Left colon (tissue), 2 donors: Measurements from ENCODE around the gene FAM210A. TPM values are rescaled to one million over a fixed set of nuclear protein-coding genes. Genes with fewer than 3 reads are reported as not detected.

Source experiments
- ATAC-seq: fragments of 200-7000 bp; cut with Tn5 transposase; one replicate; pipeline ENCODE4 v1.9.1; 2020; ENCODE audit warnings: mild to moderate bottlenecking, moderate library complexity
- DNase-seq, 2 donors: peaks; one replicate each; pipeline ENCODE4 v3.0.0-alpha.2; 2020
- intact Hi-C, 2 donors: fragments of 100-400 bp; cut with DNase I in 1 of 2; cut with micrococcal nuclease in 1 of 2; formaldehyde crosslinking; loops; one replicate each; pipeline versions ENCODE4 v1.11.2 to v1.14.0; 2022; cut with DNase I, micrococcal nuclease
- total RNA-seq, 2 donors: library from RNA; stranded (reverse); fragmentation: NEBNext Ultra II Directional; extraction: Animal tissue kit (Norgen Biotek cat#: 25700); gene quantifications; one replicate each; pipeline ENCODE4 v1.2.1, GENCODE V29; 2021
- donor health status: DM: no; HTN: no; CAD: no.
- donor health status: DM: yes; HTN: yes; CAD: no.

The FAM210A gene
- total RNA-seq, 2 donors from 2014 or later = 14.8 to 14.9 TPM

- no peak for ATAC-seq
- DNase-seq = no peak
- intact Hi-C loops = no loop called here
Measured at GRCh38 chr18:13657974-13658373, 68.4 kb downstream of the FAM210A start.

- ATAC-seq = no peak
- no peak for DNase-seq
- intact Hi-C loops = no loop called here
Measured at GRCh38 chr18:13653746-13654433, 72.5 kb downstream of the FAM210A start.

GRCh38 chr18:13649397-13650390 is 76.7 kb downstream of the FAM210A start:
- ATAC-seq (no peak), DNase-seq (no peak)
- intact Hi-C loops = no loop called here

- no peak for ATAC-seq
- intact Hi-C loops = no loop called here
- DNase-seq = no peak
Measured at GRCh38 chr18:13647761-13648160, 78.6 kb downstream of the FAM210A start.

- DNase-seq (no peak), ATAC-seq (no peak)
- intact Hi-C loops = no loop called here
Measured at GRCh38 chr18:13646633-13647032, 79.7 kb downstream of the FAM210A start.

GRCh38 chr18:13645093-13645492 is 81.3 kb downstream of the FAM210A start:
- intact Hi-C loops = no loop called here
- DNase-seq (no peak), ATAC-seq (no peak)

GRCh38 chr18:13643261-13643751 is 83.1 kb downstream of the FAM210A start:
- DNase-seq = no peak
- no peak for ATAC-seq
- intact Hi-C loops = no loop called here

- no peak for ATAC-seq
- intact Hi-C loops = no loop called here
- no peak for DNase-seq
Measured at GRCh38 chr18:13642440-13642827, 83.9 kb downstream of the FAM210A start.

- intact Hi-C loops = no loop called here
- no peak for DNase-seq
- no peak for ATAC-seq
Measured at GRCh38 chr18:13641551-13642439, 84.6 kb downstream of the FAM210A start.

- no peak for ATAC-seq
- DNase-seq = no peak
- intact Hi-C loops = no loop called here
Measured at GRCh38 chr18:13640266-13640860, 86.0 kb downstream of the FAM210A start.

GRCh38 chr18:13638719-13639595 is 87.4 kb downstream of the FAM210A start:
- DNase-seq = no peak
- intact Hi-C loops = no loop called here
- no peak for ATAC-seq

- DNase-seq (no peak), ATAC-seq (no peak)
- intact Hi-C loops = no loop called here
Measured at GRCh38 chr18:13635046-13635445, 91.3 kb downstream of the FAM210A start.

- ATAC-seq = no peak
- no peak for DNase-seq
- intact Hi-C loops = no loop called here
Measured at GRCh38 chr18:13633700-13634099, 92.7 kb downstream of the FAM210A start.

- ATAC-seq = no peak
- intact Hi-C loops = loop anchor here in 1 of 2 donors (2.0 kb wide), 1 partner anchor 414 kb away; no protein-coding TSS in a partner anchor
- DNase-seq = no peak
Measured at GRCh38 chr18:13630716-13631268, 95.6 kb downstream of the FAM210A start.

GRCh38 chr18:13629841-13630715 is 96.3 kb downstream of the FAM210A start:
- ATAC-seq = peak; percentile 87
- intact Hi-C loops = loop anchor here in 1 of 2 donors (2.0 kb wide), 1 partner anchor 413 kb away; no protein-coding TSS in a partner anchor

GRCh38 chr18:13628211-13628610 is 98.1 kb downstream of the FAM210A start:
- DNase-seq (no peak), ATAC-seq (no peak)
- intact Hi-C loops = no loop called here

More at GRCh38 chr18:13629841-13630715, 96.3 kb downstream of the FAM210A start:
- DNase-seq = peak in 1 of 2 donors; percentile 33
